CD4-positive, alpha-beta T cell treated with Interleukin-17A for 4 hours (primary cell): ENCODE results near the gene FEZF1.

ENCODE experiments used
- DNase-seq: peaks from one replicate; pipeline ENCODE4 v3.0.0-alpha.2; 2020; ENCODE audit warnings: mixed read lengths

The FEZF1 gene

DNA sequence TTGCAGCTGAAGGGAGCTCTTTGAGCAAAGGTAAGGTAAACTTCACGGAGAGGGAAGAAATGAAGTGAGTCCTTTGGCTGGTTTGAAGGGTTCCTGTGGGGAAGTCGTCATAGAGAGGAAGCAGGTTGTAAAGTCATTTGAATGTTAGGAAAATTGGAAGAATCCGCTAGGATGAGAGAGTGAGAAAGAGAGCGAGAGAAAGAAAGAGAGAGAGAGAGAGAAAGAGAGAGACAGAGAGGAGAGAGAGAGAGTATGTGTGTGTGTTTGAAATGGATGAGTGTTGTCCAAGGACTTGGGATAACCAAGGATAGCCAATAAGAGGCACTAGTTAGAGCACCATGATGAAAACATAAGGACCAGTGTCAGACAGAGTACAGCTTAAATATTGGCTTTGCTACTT lies 43.1 kb downstream of the FEZF1 start:
- no peak for DNase-seq

DNA sequence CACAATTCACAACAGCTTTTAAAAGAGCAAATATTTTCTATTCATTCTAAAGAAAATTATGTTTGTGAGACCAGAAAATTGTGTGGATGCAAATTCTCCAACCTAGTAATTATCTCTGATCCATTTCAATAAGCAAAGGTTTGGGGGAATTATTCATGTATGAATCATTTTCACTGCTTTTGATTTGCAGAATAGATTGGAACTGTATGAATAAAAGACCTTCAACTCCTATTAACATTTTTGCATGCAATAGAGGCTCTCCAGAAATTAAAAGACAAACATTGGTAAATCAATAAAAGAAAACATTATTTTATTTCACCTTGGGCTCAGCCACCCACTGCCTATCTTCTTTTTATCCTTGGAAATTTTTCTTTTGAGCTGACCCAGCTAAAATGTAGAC lies 43.5 kb downstream of the FEZF1 start:
- no peak for DNase-seq

GRCh38 chr7:122260336-122260735 lies 44.2 kb downstream of the FEZF1 start:
- DNase-seq: no peak

DNA sequence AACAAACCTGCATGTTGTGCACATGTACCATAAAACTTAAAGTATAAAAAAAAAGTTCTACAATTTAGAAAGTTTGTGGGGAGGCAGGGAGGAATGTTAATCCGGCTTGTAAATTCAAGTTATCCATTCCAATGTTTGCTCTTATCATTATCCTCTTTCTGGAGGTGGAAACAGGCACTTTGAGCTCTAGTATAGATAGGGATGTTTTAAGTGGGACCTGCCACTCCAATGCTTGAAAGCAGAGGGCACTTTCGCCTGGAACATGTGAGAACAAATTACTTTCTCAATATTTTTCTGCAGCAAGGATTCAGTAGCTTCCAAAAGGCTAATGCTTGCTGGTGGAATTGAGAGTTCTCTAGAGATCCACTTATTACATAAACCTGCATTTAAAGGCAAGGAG lies 45.6 kb downstream of the FEZF1 start:
- DNase-seq: no peak

DNA sequence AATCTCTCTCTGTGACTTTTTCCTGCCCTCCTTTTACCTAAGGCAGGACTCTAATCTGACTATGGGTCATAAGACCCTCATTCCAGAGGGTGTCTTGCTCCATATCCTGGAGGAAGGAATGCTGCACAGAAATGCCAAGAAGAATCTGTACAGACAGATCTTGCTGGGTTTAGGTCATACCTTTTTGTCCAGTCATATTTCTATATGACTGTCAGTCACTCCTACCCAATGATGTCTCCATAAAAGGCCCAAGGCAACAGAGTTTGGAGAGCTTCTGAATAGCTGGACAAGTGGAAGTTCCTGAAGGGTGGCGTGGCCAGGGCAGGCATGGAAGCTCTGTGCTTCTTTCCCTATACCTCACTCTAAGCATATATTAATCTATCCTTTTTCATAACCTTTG lies 47.5 kb downstream of the FEZF1 start:
- no peak for DNase-seq

DNA sequence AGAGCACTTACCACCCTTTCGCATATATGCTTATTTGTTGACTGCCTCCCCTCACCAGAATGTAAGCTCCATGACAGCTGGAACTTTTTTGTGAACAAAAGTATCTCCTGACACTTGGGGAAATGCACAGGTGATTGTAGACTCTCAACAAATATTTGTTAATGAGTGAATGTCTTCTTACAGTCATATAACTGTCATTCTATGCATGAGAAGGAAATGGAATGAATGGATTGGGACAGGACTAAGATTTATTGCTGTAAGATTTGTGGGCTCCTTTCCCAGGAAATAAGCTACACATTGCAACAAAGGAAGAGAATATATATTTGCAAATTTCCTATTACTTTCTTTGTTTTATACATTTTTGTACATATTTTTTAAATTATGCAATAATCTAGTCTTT lies 48.5 kb downstream of the FEZF1 start:
- DNase-seq: no peak

DNA sequence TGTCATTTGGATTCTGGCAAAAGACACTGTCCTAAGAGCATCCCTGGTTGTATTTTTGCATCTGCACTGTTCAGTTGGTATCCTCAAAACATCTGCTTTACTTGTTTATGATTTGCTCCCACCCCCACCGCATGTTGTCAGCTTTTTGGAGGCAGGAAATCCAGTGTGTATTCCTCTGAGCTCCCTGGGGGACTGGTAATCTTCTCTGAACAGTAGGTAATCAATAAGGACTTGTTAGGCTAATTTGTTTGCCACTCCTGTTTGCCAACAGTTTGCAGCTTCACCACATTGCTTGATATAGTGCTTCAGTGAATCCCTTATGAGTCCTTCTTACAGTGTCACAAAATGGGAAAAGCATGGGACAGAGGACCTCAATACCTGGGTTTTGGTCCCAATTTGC lies 49.1 kb downstream of the FEZF1 start:
- DNase-seq: no peak
